NCI-H2029 treated with DMSO at 0.1 percent for 48 hours (cell line): ENCODE data around the gene RTP2.

ENCODE experiments used
- DNase-seq: peaks from one replicate; lab custom pipeline; 2025; lab: John Stamatoyannopoulos, UW

Gene RTP2

DNA sequence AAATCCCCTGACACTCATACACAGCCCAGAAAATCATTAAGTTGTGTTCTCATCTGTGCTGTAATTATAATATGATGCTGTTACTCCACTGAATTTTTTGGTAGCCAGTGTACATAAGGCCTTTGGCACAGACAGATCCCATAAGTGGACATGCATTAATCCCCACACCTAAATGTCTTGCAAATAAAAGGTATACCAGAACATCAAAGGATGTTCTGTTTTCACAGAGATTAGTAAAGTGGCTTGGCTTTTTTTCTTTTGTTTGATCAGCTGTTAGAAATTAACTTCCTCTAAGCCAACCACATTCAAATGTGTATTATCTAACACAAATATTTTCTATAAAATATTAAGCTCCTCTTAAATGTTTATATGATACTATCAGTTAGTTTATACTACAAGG lies 34.8 kb downstream of the RTP2 start:
- DNase-seq: peak; percentile 42

DNA sequence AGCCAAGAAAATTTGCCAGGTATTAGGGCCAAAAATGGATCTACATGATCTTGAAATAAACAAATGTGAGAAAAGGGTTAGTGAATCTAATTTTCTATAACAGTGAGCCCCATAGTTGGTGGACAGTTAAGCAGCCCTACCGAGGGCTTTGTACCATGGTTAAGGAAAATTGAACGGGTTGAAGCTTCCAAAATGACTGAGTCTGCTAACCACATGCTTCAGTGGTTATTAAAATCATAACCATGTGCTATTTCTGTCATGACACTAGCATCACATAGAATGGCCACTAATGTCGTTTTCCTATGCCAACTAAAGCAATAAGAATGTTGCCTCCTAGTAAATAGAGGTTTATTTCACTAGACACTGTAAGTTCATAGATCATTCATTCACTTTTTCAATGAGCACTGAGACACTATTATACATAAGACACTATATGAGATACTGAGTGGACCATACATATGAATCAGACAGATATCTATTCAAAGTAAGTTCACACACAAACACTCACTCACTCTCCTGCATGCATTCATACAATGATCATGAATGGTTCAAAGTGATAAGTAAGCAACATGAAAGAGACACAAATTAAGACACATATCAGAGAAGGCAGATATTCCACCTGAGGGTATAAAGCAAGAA lies 36.5 kb downstream of the RTP2 start:
- no peak for DNase-seq

DNA sequence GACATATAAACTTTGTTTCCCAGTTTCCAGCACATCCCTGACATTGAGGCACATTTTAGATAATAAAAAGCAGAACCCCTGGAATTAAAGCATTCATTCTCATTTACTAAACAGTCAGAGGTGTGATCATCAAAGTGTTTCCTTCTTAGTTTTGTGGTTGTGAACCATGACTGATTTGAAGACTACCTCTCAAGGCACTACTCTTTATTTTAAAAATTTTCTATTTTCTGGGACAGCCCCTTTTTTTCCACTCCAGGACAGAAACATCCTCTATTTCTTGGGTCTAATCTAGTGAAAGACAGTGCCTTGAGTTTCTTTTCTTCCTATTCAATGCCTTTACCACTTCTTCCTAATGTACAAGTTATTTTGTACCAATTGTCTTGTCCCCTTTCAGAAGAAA lies 37.3 kb downstream of the RTP2 start:
- no peak for DNase-seq

DNA sequence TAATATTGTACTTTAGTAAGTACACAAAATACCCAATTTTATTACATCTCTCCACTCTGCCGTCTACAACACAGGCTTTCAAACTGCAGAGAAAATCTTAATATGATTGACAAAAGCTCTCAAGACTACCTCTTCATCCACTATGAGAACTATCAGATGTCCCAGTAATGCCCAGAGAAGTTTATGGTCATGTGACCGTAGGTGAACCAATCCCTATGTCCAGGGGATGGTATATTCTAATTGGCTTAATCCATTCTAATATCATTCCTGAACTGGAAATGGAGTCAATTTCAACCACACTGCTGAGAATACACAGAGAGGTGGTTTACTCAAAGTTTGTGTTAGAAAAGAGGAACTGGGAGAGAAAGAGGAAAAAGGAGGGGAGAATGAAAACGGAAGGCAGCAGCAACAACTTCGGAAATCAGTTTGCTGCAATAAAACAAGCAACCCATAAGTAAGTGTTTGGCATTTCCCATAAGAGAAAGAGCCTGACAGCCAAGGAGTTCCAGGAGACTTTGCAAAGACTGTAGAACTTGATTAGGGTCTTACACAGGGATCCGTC lies 39.4 kb downstream of the RTP2 start:
- no peak for DNase-seq

DNA sequence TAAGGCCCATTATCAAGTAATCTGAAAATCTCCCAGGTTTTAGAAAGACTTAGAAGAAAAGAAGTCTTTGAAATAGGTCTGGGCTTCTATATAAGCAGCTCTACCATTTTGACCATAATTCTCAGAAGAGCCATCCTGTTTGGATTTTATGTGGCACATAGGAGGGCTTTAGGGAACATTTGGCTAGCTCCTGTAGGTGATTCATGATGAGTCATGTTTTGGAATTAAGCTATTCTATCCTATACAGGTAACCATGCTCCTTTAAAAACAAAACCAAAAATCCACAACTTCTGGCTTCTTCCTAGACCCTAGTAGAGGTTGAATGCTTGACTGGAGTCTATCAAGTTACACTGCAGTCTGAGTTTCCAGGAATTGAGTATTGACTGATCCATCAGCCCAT lies 41.1 kb downstream of the RTP2 start:
- DNase-seq: no peak

DNA sequence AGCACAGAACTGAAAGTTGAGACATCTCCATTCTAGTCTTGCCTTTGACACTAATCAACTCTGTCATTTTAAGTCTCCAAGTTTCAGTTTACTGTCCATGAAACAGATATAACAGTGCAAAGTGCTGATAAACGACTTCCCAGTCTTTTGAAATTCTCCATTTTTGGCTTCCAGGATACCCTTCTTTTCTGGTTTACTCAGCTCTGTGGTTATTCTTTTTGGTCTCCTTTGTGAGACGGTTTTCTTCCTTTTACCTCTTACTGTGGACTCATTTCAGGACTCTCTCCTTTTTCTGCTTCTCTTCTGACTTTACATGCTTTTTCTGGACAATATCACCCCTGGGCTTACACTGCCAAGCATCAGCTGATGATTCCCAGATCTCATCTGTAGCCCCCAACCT lies 51.1 kb downstream of the RTP2 start:
- DNase-seq: no peak
